Activated CD4-positive, alpha-beta T cell treated with anti-CD3 and anti-CD28 coated beads, Interleukin-2, amount 10 ng/mL, durations not matched to agents 24 days and 14 days (primary cell): Measurements from ENCODE around the gene MS4A18. TPM values are rescaled to one million over a fixed set of nuclear protein-coding genes. Genes with fewer than 3 reads are reported as not detected.

Experiments used
- total RNA-seq: library from RNA; stranded (reverse); gene quantifications from 2 replicates; pipeline ENCODE4 v1.2.3, GENCODE V29; 2022

The MS4A18 gene
- total RNA-seq, 1 donor from 2014 or later: not detected

Other genes with a start within 250 kb of the MS4A18 start
- gene MS4A12, start 231.9 kb upstream of the MS4A18 start, total RNA-seq: not detected in 2 replicates
- gene MS4A13, start 209.3 kb upstream of the MS4A18 start, total RNA-seq: not detected in 2 replicates
- gene MS4A8, start 25.1 kb upstream of the MS4A18 start, total RNA-seq: not detected in 2 replicates
- not detected in 2 replicates for gene MS4A15, start 32.1 kb downstream of the MS4A18 start, total RNA-seq
- not detected in 2 replicates for gene MS4A10, start 60.6 kb downstream of the MS4A18 start, total RNA-seq
- 90.0 and 91.3 TPM in 2 replicates for gene CCDC86, start 117.4 kb downstream of the MS4A18 start, total RNA-seq
- 0.14 and 0.19 TPM in 2 replicates for gene PTGDR2, start 131.2 kb downstream of the MS4A18 start, total RNA-seq
- gene ZP1, start 142.8 kb downstream of the MS4A18 start, total RNA-seq: not detected in 2 replicates
- gene PRPF19, start 181.9 kb downstream of the MS4A18 start, total RNA-seq: 219 TPM in 2 replicates
- gene TMEM109, start 189.4 kb downstream of the MS4A18 start, total RNA-seq: 144 and 147 TPM in 2 replicates
- 2.3 and 3.5 TPM in 2 replicates for gene TMEM132A, start 199.7 kb downstream of the MS4A18 start, total RNA-seq
- gene SLC15A3, start 227.5 kb downstream of the MS4A18 start, total RNA-seq: 3.0 and 4.0 TPM in 2 replicates
- 416 and 421 TPM in 2 replicates for gene CD6, start 247.0 kb downstream of the MS4A18 start, total RNA-seq